ENCODE measurements around the gene GPBP1. TPM values are rescaled to one million over a fixed set of nuclear protein-coding genes. Genes with fewer than 3 reads are reported as not detected.

Gene GPBP1
- total and polyA plus RNA-seq, 2 of the 4 experiments (the other 2 are of a cell fraction), result 24.3 to 29.2 TPM

DNA sequence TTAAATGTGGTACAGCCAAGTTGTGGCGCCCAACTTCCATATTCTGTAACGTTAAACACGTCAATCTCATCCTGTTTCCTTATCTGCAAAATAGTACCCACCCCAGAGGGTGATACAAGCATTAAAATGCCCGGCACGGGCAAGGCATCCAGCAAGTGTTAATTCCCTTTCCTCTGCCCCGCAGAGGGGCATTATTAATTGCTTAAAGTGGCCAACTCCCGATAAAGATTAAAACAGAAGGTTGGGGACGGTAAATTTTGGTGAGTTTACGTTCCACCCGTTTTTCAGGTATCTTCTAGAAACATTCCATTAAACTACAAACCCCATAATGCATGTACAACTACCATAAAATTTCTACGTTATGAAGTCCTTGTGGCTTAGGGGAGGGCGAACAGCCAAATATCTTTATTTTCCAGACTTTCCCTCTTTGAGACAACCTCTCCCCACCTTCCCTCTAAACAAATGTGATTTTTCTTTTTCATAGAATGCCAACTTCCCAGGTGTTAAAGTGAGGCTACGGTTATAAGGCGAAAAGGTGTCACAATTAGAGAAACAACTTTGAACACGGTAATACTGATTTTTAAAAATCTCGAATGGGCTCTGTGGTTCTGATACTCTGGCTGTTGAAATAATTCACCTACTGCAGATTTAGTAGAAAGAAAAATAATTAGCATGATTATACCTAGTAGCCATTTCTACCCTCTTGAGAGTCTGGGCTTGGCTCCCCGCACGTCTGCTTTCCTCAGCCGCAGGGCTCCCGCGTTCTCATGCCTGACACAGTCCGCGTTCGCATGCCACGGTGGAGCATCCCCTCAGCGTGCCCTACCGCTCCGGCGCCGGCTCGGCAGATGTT is 1.2 kb upstream of the GPBP1 start (continued):
- TF ChIP-seq MXI1 (IDR thresholded peaks at IDR 0.05; ENCODE audit: borderline replicate concordance, low read depth, low read length) (peak; percentile 84; the same call in 1 of the 2 replicates), RCOR1 (IDR thresholded peaks at IDR 0.05; ENCODE audit: insufficient replicate concordance, low read length) (no peak), SMC3 (IDR thresholded peaks at IDR 0.05; ENCODE audit: low read depth, low read length) (no peak), USF2 (IDR thresholded peaks at IDR 0.05; ENCODE audit: low read depth, low read length) (no peak)
